ENCODE data around the gene SNX3. TPM values are rescaled to one million over a fixed set of nuclear protein-coding genes. Genes with fewer than 3 reads are reported as not detected.

SNX3 gene
- total RNA-seq, 1 experiment from 2014 or later: 80.7 TPM

GRCh38 chr6:108242721-108243120 is 18.1 kb downstream of the SNX3 start:
- Histone ChIP-seq H2AK5ac (ENCODE audit: insufficient read length, low read length) (no peak overlapping the region), H3K27me3 (ENCODE audit: insufficient read depth, low read length) (no peaks in the 10 kb centered on the region), H4K20me1 (ENCODE audit: control insufficient read depth, insufficient read depth, insufficient read length) (no peaks in the 10 kb centered on the region), H3T11ph (ENCODE audit: low read length) (no peak overlapping the region), H2BK5ac (ENCODE audit: insufficient read length, low read length) (no peak overlapping the region), H3K18ac (ENCODE audit: insufficient read length, low read depth, low read length) (no peak overlapping the region), H3K14ac (ENCODE audit: insufficient read depth, low read length) (no peak overlapping the region), H4K5ac (ENCODE audit: insufficient read length, low read depth, low read length) (no peak overlapping the region), H2AFZ (ENCODE audit: low read length) (no peak overlapping the region), H3K79me2 (ENCODE audit: insufficient read depth, low read length) (0 out of 2 replicates have a peak, but pooled peaks cover 3% of the 10 kb centered on the region), H2BK12ac (ENCODE audit: insufficient read length, low read depth, low read length) (no peak overlapping the region), H3K27ac (ENCODE audit: insufficient read length, low read depth, low read length) (no peak overlapping the region), H3K4me2 (ENCODE audit: insufficient read depth, insufficient read length, low read length) (no peak overlapping the region), H2BK120ac (ENCODE audit: low read depth, low read length, poor library complexity, severe bottlenecking) (no peak overlapping the region), H3K23ac (ENCODE audit: insufficient read length, low read depth, low read length) (no peak overlapping the region), H2BK20ac (ENCODE audit: low read depth, low read length, poor library complexity, severe bottlenecking) (no peak overlapping the region), H3K4ac (ENCODE audit: low read depth, low read length) (no peak overlapping the region), H4K91ac (ENCODE audit: insufficient read length, low read depth, low read length) (no peak overlapping the region), H3K56ac (ENCODE audit: insufficient read length, low read depth, low read length) (no peak overlapping the region), H3K9ac (ENCODE audit: extremely low read depth, insufficient read length, low read length) (no peak overlapping the region), H2BK15ac (ENCODE audit: low read depth, low read length) (no peak overlapping the region), H3K9me3 (ENCODE audit: control insufficient read depth, low read depth, low read length) (no peaks in the 10 kb centered on the region), H4K8ac (replicated peaks; ENCODE audit: insufficient read length, low read depth, low read length) (no peak overlapping the region), H3K79me1 (ENCODE audit: insufficient read depth, low read depth, low read length, poor library complexity, severe bottlenecking) (no peaks in the 10 kb centered on the region), H3K23me2 (ENCODE audit: insufficient read length, low read depth, low read length, poor library complexity, severe bottlenecking) (no peaks in the 10 kb centered on the region), H3K4me1 (ENCODE audit: insufficient read depth, low read length) (no peaks in the 10 kb centered on the region)
- WGBS (ENCODE audit: extremely low coverage, insufficient read length, low lambda C conversion rate): no CpG with 5 or more reads among the region's 2 CpGs
- TF ChIP-seq CTCF (conservative IDR thresholded peaks at IDR 0.05): no peak
- Mint-ChIP-seq H3K4me3 (no peak overlapping the region), H3K27me3 (ENCODE audit: low read depth) (no peaks in the 10 kb centered on the region), H3K27ac (peak overlapping the region in 2 of 3 experiments; percentile 40 to 78; a peak in 1 of 7 replicates), H3K9me3 (peaks cover 3 to 15% of the 10 kb centered on the region in 2 experiments; a peak in 4 of 5 replicates), H3K4me1 (peaks cover 14 to 19% of the 10 kb centered on the region in 2 experiments), H3K36me3 (ENCODE audit: insufficient read depth in 1 of 3, low read depth in 3 of 3) (peaks cover 27 to 41% (median 40%) of the 10 kb centered on the region in 3 experiments)
- no peak for DNase-seq

Data from H9 (cell line).